NOMO-1 treated with dmso at 0.1 percent for 144 hours (cell line): ENCODE measurements around the gene PPP1R14B.

Experiments used
- DNase-seq: peaks from one replicate; lab custom pipeline; 2025; ENCODE audit not compliant: unreplicated experiment; lab: John Stamatoyannopoulos, UW

Gene PPP1R14B

GRCh38 chr11:64261556-64262080 lies 14.9 kb upstream of the PPP1R14B start:
- no peak for DNase-seq

GRCh38 chr11:64260147-64260708 lies 13.5 kb upstream of the PPP1R14B start:
- no peak for DNase-seq

GRCh38 chr11:64259533-64260067 lies 12.9 kb upstream of the PPP1R14B start:
- no peak for DNase-seq

- no peak for DNase-seq
Observed at GRCh38 chr11:64258946-64259532, 12.3 kb upstream of the PPP1R14B start.

- DNase-seq = no peak
Observed at GRCh38 chr11:64258356-64258755, 11.6 kb upstream of the PPP1R14B start.

GRCh38 chr11:64256300-64256699 lies 9.6 kb upstream of the PPP1R14B start:
- DNase-seq = no peak

GRCh38 chr11:64255135-64256128 lies 8.7 kb upstream of the PPP1R14B start:
- no peak for DNase-seq

GRCh38 chr11:64254326-64254725 lies 7.6 kb upstream of the PPP1R14B start:
- DNase-seq = no peak

- DNase-seq = no peak
Observed at GRCh38 chr11:64253481-64253880, 6.7 kb upstream of the PPP1R14B start.

GRCh38 chr11:64253043-64253442 lies 6.3 kb upstream of the PPP1R14B start:
- DNase-seq = no peak

GRCh38 chr11:64252003-64252872 lies 5.5 kb upstream of the PPP1R14B start:
- no peak for DNase-seq

GRCh38 chr11:64251753-64252002 lies 4.9 kb upstream of the PPP1R14B start:
- no peak for DNase-seq

GRCh38 chr11:64251016-64251752 lies 4.4 kb upstream of the PPP1R14B start, which contains the start of gene PLCB3:
Gene PLCB3 (plus strand): TSS chr11:64251530. CDS start chr11:64251650, 120 bp downstream.
- peak; percentile 24 for DNase-seq

- no peak for DNase-seq
Observed at GRCh38 chr11:64250415-64251015, 3.8 kb upstream of the PPP1R14B start.

- no peak for DNase-seq
Observed at GRCh38 chr11:64249563-64250414, 3.0 kb upstream of the PPP1R14B start.

GRCh38 chr11:64249038-64249437 lies 2.3 kb upstream of the PPP1R14B start:
- no peak for DNase-seq

- DNase-seq = no peak
Observed at GRCh38 chr11:64248578-64248977, 1.8 kb upstream of the PPP1R14B start.

- DNase-seq = no peak
Observed at GRCh38 chr11:64247729-64248531, 1.2 kb upstream of the PPP1R14B start.
